ENCODE measurements around the gene IMMP2L. TPM values are rescaled to one million over a fixed set of nuclear protein-coding genes. Genes with fewer than 3 reads are reported as not detected.

Gene IMMP2L
- total RNA-seq, 4 donors from 2014 or later, result 13.5 to 23.7 (median 18.3) TPM

DNA sequence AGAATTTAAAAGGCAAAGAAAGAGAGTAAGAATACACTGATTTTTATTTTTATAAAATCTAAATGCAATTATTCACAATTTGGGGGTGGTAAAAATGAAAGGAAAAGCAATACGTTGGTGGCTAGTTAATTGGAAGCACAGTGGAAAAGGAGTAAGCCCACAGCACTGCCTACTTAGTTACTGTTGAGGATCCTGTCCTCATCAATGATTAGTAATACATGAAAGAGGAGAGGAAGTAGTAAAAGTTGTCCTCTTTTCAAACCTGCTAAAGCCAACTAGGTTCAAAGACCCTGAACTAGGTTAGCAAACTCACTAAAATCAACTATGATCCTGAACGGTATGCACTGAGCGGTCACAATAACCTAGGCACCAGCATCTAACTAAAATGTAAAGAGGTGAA is 524.1 kb downstream of the IMMP2L start:
- no peak overlapping the region for H3K4me3 ChIP-seq
- WGBS, 2 donors, result 82 to 83% methylated on average over 3 of the region's 3 CpGs
- no peaks in the 10 kb centered on the region for H3K36me3 ChIP-seq
- H3K27me3 ChIP-seq, result no peaks in the 10 kb centered on the region
- DNase-seq (ENCODE audit: low spot score in 2 of 2), result no peak
- TF ChIP-seq POLR2A (IDR thresholded peaks at IDR 0.05), result no peak
- TF ChIP-seq EP300 (IDR thresholded peaks at IDR 0.05), result no peak
- TF ChIP-seq, protein P1, sequence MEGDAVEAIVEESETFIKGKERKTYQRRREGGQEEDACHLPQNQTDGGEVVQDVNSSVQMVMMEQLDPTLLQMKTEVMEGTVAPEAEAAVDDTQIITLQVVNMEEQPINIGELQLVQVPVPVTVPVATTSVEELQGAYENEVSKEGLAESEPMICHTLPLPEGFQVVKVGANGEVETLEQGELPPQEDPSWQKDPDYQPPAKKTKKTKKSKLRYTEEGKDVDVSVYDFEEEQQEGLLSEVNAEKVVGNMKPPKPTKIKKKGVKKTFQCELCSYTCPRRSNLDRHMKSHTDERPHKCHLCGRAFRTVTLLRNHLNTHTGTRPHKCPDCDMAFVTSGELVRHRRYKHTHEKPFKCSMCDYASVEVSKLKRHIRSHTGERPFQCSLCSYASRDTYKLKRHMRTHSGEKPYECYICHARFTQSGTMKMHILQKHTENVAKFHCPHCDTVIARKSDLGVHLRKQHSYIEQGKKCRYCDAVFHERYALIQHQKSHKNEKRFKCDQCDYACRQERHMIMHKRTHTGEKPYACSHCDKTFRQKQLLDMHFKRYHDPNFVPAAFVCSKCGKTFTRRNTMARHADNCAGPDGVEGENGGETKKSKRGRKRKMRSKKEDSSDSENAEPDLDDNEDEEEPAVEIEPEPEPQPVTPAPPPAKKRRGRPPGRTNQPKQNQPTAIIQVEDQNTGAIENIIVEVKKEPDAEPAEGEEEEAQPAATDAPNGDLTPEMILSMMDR (IDR thresholded peaks at IDR 0.05), result no peak
- no peaks in the 10 kb centered on the region for H3K9me3 ChIP-seq
- H3K4me1 ChIP-seq, result no peaks in the 10 kb centered on the region
- H3K27ac ChIP-seq, result no peak overlapping the region

DNA sequence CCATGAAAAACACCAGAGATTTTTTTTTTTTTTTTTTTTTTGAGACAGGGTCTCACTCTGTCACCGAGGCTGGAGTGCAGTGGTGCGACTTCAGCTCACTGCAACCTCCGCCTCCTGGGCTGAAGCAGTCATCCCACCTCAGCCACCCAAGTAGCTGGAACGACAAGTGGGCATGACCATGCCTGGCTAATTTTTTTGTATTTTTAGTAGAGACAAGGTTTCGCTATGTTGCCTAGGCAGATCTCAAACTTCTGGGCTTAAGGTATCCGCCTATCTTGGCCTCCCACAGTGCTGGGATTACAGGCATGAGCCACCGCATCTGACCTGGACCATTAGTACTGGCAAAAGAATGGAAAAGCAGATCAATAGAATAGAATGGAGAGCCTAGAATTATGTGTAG is 530.4 kb downstream of the IMMP2L start:
- TF ChIP-seq, protein P1 (IDR thresholded peaks at IDR 0.05), result no peak
- no peak for TF ChIP-seq POLR2A (IDR thresholded peaks at IDR 0.05)
- no peak for TF ChIP-seq EP300 (IDR thresholded peaks at IDR 0.05)
- no peaks in the 10 kb centered on the region for H3K27me3 ChIP-seq
- DNase-seq (ENCODE audit: low spot score in 2 of 2), result no peak
- no peak overlapping the region for H3K27ac ChIP-seq
- H3K4me1 ChIP-seq, result peaks cover 0 to 11% (median 3%) of the 10 kb centered on the region in 4 donors
- 97% methylated on average over 7 of the region's 7 CpGs for WGBS, 2 donors
- H3K9me3 ChIP-seq, result no peaks in the 10 kb centered on the region
- no peak overlapping the region for H3K4me3 ChIP-seq
- H3K36me3 ChIP-seq, result no peaks in the 10 kb centered on the region

DNA sequence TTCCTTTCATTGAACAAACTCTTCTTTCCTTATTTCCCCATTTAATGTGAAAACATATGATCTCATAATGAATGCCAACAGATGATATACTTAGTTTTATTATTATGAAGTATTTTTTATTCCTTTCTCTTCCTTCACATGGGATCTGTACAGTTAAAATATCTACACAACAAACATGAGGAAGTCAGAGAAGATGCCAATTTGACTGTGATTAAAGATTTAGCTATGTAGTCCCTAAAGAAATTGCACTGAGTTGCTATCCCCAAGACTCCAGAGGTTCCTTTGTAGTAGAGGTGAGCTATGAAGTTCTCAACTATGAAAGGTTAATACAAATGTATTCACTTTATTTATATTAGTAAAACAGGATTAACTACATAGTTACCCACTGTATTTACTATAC is 532.0 kb downstream of the IMMP2L start:
- no peaks in the 10 kb centered on the region for H3K27me3 ChIP-seq
- no peak for TF ChIP-seq POLR2A (IDR thresholded peaks at IDR 0.05)
- TF ChIP-seq, protein P1 (IDR thresholded peaks at IDR 0.05), result no peak
- TF ChIP-seq EP300 (IDR thresholded peaks at IDR 0.05), result no peak
- no peaks in the 10 kb centered on the region for H3K9me3 ChIP-seq
- DNase-seq (ENCODE audit: low spot score in 2 of 2), result no peak
- H3K36me3 ChIP-seq, result no peaks in the 10 kb centered on the region
- no peak overlapping the region for H3K27ac ChIP-seq
- no peak overlapping the region for H3K4me3 ChIP-seq
- H3K4me1 ChIP-seq, result peaks cover 0 to 11% (median 3%) of the 10 kb centered on the region in 4 donors

DNA sequence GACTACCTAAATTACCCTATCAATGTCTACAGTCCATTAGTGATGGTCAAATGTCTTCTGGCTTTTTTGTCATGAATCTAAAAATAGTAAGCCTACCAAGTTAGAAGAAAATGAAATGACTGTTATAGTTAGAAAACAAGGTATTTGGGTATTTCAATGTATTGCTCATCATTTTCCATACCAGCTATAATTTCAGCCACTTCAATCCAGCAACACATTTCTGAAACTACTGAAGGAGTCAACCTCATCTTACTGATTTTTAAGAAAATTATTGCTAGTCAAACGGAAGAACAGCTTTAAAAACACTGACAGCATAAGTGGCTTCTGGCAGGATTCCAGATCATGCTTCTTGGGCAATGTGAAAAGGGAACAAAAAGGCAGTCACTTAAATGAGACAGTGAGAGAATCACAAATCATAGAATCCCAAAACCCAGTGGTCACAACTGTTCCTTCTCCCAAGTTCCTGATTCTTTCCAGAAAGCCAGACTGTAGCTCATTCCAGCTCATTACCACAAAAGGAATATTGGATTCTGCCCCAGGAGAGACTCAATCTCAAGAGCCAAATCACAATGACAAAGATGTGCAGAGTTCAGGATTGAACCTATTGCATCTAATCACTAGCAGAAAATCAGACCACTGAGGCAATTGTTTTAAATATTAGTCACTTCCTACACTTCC is 532.6 kb downstream of the IMMP2L start:
- Histone ChIP-seq H3K4me3 (no peak overlapping the region), H3K4me1 (peaks cover 0 to 11% (median 3%) of the 10 kb centered on the region in 4 donors), H3K27me3 (no peaks in the 10 kb centered on the region), H3K27ac (no peak overlapping the region), H3K36me3 (no peaks in the 10 kb centered on the region), H3K9me3 (no peaks in the 10 kb centered on the region)
- 17 to 23% methylated on average over 1 of the region's 1 CpG for WGBS, 2 donors
- DNase-seq (ENCODE audit: low spot score in 2 of 2), result peak in 1 of 2 donors; percentile 74
- TF ChIP-seq, protein P1 (IDR thresholded peaks at IDR 0.05), result no peak
- TF ChIP-seq POLR2A (IDR thresholded peaks at IDR 0.05) (no peak), EP300 (IDR thresholded peaks at IDR 0.05) (no peak)

DNA sequence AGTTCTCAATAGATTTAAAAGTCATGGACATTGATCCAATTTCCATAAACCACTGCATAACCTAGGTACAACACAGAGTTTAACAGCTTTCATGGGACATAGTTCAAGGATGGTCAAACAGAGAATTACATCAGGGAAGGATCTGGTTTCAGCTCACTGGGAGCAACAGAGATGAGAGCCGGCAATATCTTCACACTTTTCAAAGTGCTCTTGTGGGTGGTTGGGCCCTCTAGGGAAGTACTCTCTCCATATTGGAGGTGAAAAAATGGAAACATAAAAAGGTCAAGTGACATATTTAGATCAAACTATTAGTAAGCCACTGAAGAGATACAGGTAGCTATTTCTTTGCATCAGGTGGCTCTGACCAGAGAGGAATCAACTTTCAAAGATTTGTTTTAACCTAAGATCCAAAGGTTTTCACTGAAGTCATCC is 533.1 kb downstream of the IMMP2L start:
- 73 to 85% methylated on average over 1 of the region's 1 CpG for WGBS, 2 donors
- H3K9me3 ChIP-seq, result no peaks in the 10 kb centered on the region
- H3K27me3 ChIP-seq, result no peaks in the 10 kb centered on the region
- H3K4me1 ChIP-seq, result peaks cover 0 to 11% (median 3%) of the 10 kb centered on the region in 4 donors
- H3K4me3 ChIP-seq, result no peak overlapping the region
- DNase-seq (ENCODE audit: low spot score in 2 of 2), result no peak
- TF ChIP-seq, protein P1 (IDR thresholded peaks at IDR 0.05), result no peak
- TF ChIP-seq EP300 (IDR thresholded peaks at IDR 0.05) (no peak), POLR2A (IDR thresholded peaks at IDR 0.05) (no peak)
- H3K36me3 ChIP-seq, result no peaks in the 10 kb centered on the region
- no peak overlapping the region for H3K27ac ChIP-seq
